ENCODE results near the gene C14orf132.

GRCh38 chr14:96065661-96066459 lies 26.7 kb downstream of the C14orf132 start:
- TF ChIP-seq HNRNPUL1 (IDR thresholded peaks at IDR 0.05; ENCODE audit: low read length) (no peak), GMEB1 (CRISPR knock-in tag; IDR thresholded peaks at IDR 0.05) (no peak), CTCF (IDR thresholded peaks at IDR 0.05 in 2 of 3, conservative IDR thresholded peaks at IDR 0.05 in 1 of 3; ENCODE audit: insufficient read depth in 2 of 3, low read depth in 1 of 3, low read length in 3 of 3) (no peak), POLR2A (conservative IDR thresholded peaks at IDR 0.05) (no peak), IRF1 (CRISPR knock-in tag; IDR thresholded peaks at IDR 0.05; ENCODE audit: borderline replicate concordance) (no peak)
